Naive B cell (primary cell): ENCODE data around the gene SLC12A9. TPM values are rescaled to one million over a fixed set of nuclear protein-coding genes. Genes with fewer than 3 reads are reported as not detected.
A peak's percentile ranks its signal among the peaks of the same experiment; 100 is the strongest.

Experiments used
- ATAC-seq, 2 donors: fragments of 150-1000 bp; cut with Tn5 transposase; 2 replicates each; pipeline ENCODE4 v1.10.0; 2021; ENCODE audit warnings: low read depth in 2 of 2, mild to moderate bottlenecking in 2 of 2, moderate library complexity in 2 of 2
- DNase-seq: peaks from one replicate; pipeline ENCODE4 v3.0.0; 2022
- H3K27ac Mint-ChIP-seq, 6 donors: one replicate each; pipeline ENCODE4 v1.8.0; 2020 to 2022; ENCODE audit warnings: mild to moderate bottlenecking in 6 of 6, mixed read lengths in 6 of 6, moderate library complexity in 5 of 6, inconsistent platforms in 2 of 6
- H3K27me3 Mint-ChIP-seq, 3 donors: one replicate each; pipeline ENCODE4 v1.8.0; 2021 to 2022; ENCODE audit warnings: mixed read lengths in 3 of 3, mild to moderate bottlenecking in 1 of 3
- H3K36me3 Mint-ChIP-seq, 2 donors: one replicate each; pipeline ENCODE4 v1.8.0; 2020 to 2022; ENCODE audit warnings: mixed read lengths in 2 of 2, inconsistent platforms in 1 of 2, mild to moderate bottlenecking in 1 of 2
- H3K4me1 Mint-ChIP-seq, 3 donors: one replicate each; pipeline ENCODE4 v1.8.0; 2020 to 2022; ENCODE audit warnings: mixed read lengths in 3 of 3, inconsistent platforms in 1 of 3, mild to moderate bottlenecking in 1 of 3, moderate library complexity in 1 of 3
- H3K4me3 Mint-ChIP-seq, 8 donors: one replicate each; pipeline ENCODE4 v1.8.0; 2020 to 2022; ENCODE audit warnings: mild to moderate bottlenecking in 8 of 8, mixed read lengths in 8 of 8, moderate library complexity in 8 of 8, inconsistent platforms in 2 of 8
- H3K9me3 Mint-ChIP-seq, 7 donors: one replicate each; pipeline ENCODE4 v1.8.0; 2020 to 2022; ENCODE audit warnings: mixed read lengths in 7 of 7, mild to moderate bottlenecking in 5 of 7, inconsistent platforms in 2 of 7, moderate library complexity in 1 of 7
- polyA plus RNA-seq, 6 donors: library from polyadenylated mRNA; unstranded; fragments of 300-500 nt; fragmentation: Illumina TruSeq; gene quantifications; one replicate each; pipeline ENCODE4 v1.2.3, GENCODE V29; 2021; ENCODE audit warnings: low read depth in 6 of 6

SLC12A9 gene
- polyA plus RNA-seq, 6 donors from 2014 or later: 7.8 to 13.1 (median 11.5) TPM

- DNase-seq: no peak
- no peak for ATAC-seq
- peaks cover 0 to 2% (median 0%) of the 10 kb centered on the region in 7 donors for H3K9me3 Mint-ChIP-seq
- peaks cover 56 to 73% (median 66%) of the 10 kb centered on the region in 3 donors for H3K4me1 Mint-ChIP-seq
- H3K4me3 Mint-ChIP-seq: peak overlapping the region in 4 of 8 donors; percentile 36 to 89 (median 79)
- H3K27ac Mint-ChIP-seq: peak overlapping the region in 5 of 6 donors; percentile 15 to 98 (median 74)
- H3K36me3 Mint-ChIP-seq: peaks cover 13 to 59% of the 10 kb centered on the region in 2 donors
- peaks cover 1 to 14% (median 14%) of the 10 kb centered on the region in 3 donors for H3K27me3 Mint-ChIP-seq
Measured at GRCh38 chr7:100886142-100886935, 33.8 kb downstream of the SLC12A9 start.

DNA sequence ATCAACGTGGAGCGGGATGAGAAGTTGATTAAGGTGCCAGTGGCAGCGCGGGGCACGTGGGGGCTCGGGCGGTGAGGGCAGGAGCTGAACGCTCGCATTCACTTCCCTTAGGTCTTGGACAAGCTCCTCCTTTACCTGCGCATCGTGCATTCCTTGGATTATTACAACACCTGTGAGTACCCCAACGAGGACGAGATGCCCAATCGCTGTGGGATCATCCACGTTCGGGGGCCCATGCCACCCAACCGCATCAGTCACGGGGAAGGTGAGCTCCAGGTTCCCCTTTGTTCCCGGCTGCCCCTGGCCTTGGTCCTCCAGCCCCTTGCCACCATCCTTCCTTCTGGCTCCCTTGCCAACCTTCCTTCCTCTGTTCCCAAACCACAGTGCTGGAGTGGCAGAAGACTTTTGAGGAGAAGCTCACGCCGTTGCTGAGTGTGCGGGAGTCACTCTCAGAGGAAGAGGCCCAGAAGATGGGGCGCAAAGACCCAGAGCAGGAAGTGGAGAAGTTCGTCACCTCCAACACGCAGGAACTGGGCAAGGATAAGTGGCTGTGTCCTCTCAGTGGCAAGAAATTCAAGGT is 34.5 kb downstream of the SLC12A9 start:
- H3K4me3 Mint-ChIP-seq: peak overlapping the region; percentile 84 to 95 (median 88)
- H3K36me3 Mint-ChIP-seq: peaks cover 13 to 54% of the 10 kb centered on the region in 2 donors
- H3K27me3 Mint-ChIP-seq: peaks cover 4 to 21% (median 21%) of the 10 kb centered on the region in 3 donors
- H3K9me3 Mint-ChIP-seq: peaks cover 0 to 2% (median 0%) of the 10 kb centered on the region in 7 donors
- ATAC-seq: peak; percentile 5 to 13
- H3K27ac Mint-ChIP-seq: peak overlapping the region; percentile 84 to 98 (median 96)
- H3K4me1 Mint-ChIP-seq: peaks cover 62 to 74% (median 65%) of the 10 kb centered on the region in 3 donors
- DNase-seq: no peak

GRCh38 chr7:100887516-100888290 is 35.2 kb downstream of the SLC12A9 start:
- DNase-seq: peak; percentile 86
- ATAC-seq: peak; percentile 72 to 73
- Mint-ChIP-seq H3K4me3 (peak overlapping the region; percentile 84 to 95 (median 88)), H3K36me3 (peaks cover 13 to 53% of the 10 kb centered on the region in 2 donors), H3K27ac (peak overlapping the region; percentile 84 to 98 (median 96)), H3K4me1 (peaks cover 63 to 74% (median 67%) of the 10 kb centered on the region in 3 donors), H3K27me3 (peaks cover 6 to 28% (median 27%) of the 10 kb centered on the region in 3 donors), H3K9me3 (peaks cover 0 to 2% (median 0%) of the 10 kb centered on the region in 7 donors)

DNA sequence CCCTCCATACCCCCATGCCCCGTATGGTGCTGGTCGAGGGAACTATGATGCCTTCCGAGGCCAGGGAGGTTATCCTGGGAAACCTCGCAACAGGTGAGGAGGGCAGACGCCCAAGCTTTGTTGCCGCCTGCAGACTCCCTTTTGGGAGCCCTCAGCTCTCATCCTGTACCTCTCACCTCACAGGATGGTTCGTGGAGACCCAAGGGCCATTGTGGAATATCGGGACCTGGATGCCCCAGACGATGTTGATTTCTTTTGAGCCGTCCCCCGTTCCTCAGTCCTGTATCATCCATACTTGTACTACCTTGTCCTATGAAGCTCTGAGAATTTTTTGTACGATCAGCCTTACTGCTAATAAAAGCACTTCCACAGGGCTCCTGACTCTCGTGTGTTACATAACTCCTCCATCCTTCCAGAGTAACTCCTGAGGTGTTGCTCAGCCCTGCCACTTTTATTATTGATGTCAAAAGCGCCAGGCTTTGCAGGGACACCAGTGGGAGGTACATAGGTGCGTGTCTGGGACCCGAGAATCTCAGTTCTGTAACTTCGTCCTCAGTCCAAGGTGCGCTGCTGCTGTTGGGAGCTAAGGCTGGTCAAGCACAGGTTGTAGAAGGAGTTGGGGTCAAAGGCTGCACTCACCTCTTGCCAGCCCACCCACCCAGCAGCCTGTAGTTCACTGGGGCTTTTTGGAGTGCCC is 35.9 kb downstream of the SLC12A9 start:
- Mint-ChIP-seq H3K9me3 (peaks cover 0 to 2% (median 0%) of the 10 kb centered on the region in 7 donors), H3K4me1 (peaks cover 60 to 68% (median 63%) of the 10 kb centered on the region in 3 donors), H3K36me3 (peaks cover 13 to 46% of the 10 kb centered on the region in 2 donors), H3K27ac (peak overlapping the region; percentile 84 to 98 (median 96)), H3K27me3 (peaks cover 10 to 33% (median 32%) of the 10 kb centered on the region in 3 donors), H3K4me3 (peak overlapping the region; percentile 81 to 95 (median 90))
- DNase-seq (no peak), ATAC-seq (no peak)

GRCh38 chr7:100888988-100889750 is 36.7 kb downstream of the SLC12A9 start, which contains the start of gene UFSP1:
TSS of gene UFSP1 (minus strand) at chr7:100889715. CDS start at chr7:100889271, 444 bp downstream.
- Mint-ChIP-seq H3K4me3 (peak within 1 kb of the TSS; percentile 86 to 95 (median 91)), H3K9me3 (peaks cover 0 to 2% (median 0%) of the 10 kb centered on the region in 7 donors), H3K36me3 (peaks cover 13 to 38% of the 10 kb centered on the region in 2 donors), H3K4me1 (peaks cover 61 to 64% (median 62%) of the 10 kb centered on the region in 3 donors), H3K27ac (peak within 1 kb of the TSS; percentile 31 to 95 (median 84)), H3K27me3 (peaks cover 10 to 40% (median 38%) of the 10 kb centered on the region in 3 donors)
- DNase-seq (no peak), ATAC-seq (no peak)

GRCh38 chr7:100890653-100891567 is 38.4 kb downstream of the SLC12A9 start:
- Mint-ChIP-seq H3K4me3 (peak overlapping the region; percentile 86 to 93 (median 90)), H3K9me3 (peaks cover 0 to 2% (median 0%) of the 10 kb centered on the region in 7 donors), H3K4me1 (peaks cover 49 to 55% (median 50%) of the 10 kb centered on the region in 3 donors), H3K27me3 (peaks cover 11 to 50% (median 45%) of the 10 kb centered on the region in 3 donors), H3K36me3 (peaks cover 5 to 23% of the 10 kb centered on the region in 2 donors), H3K27ac (peak overlapping the region in 2 of 6 donors; percentile 31 to 51)
- DNase-seq (no peak), ATAC-seq (no peak)

GRCh38 chr7:100891568-100892247 is 39.2 kb downstream of the SLC12A9 start:
- ATAC-seq (no peak), DNase-seq (no peak)
- Mint-ChIP-seq H3K9me3 (peaks cover 0 to 2% (median 0%) of the 10 kb centered on the region in 7 donors), H3K4me3 (peak overlapping the region; percentile 47 to 88 (median 70)), H3K4me1 (peaks cover 48 to 54% (median 49%) of the 10 kb centered on the region in 3 donors), H3K27me3 (peaks cover 15 to 57% (median 52%) of the 10 kb centered on the region in 3 donors), H3K27ac (no peak overlapping the region), H3K36me3 (peaks cover 4 to 20% of the 10 kb centered on the region in 2 donors)

GRCh38 chr7:100892364-100893317 is 40.1 kb downstream of the SLC12A9 start:
- Mint-ChIP-seq H3K4me3 (peak overlapping the region in 7 of 8 donors; percentile 7 to 88 (median 47)), H3K36me3 (peaks cover 3 to 11% of the 10 kb centered on the region in 2 donors), H3K4me1 (peaks cover 41 to 44% (median 43%) of the 10 kb centered on the region in 3 donors), H3K27ac (peak overlapping the region in 1 of 6 donors; percentile 20), H3K27me3 (peaks cover 16 to 62% (median 56%) of the 10 kb centered on the region in 3 donors), H3K9me3 (peaks cover 0 to 2% (median 0%) of the 10 kb centered on the region in 7 donors)
- DNase-seq (no peak), ATAC-seq (no peak)

DNA sequence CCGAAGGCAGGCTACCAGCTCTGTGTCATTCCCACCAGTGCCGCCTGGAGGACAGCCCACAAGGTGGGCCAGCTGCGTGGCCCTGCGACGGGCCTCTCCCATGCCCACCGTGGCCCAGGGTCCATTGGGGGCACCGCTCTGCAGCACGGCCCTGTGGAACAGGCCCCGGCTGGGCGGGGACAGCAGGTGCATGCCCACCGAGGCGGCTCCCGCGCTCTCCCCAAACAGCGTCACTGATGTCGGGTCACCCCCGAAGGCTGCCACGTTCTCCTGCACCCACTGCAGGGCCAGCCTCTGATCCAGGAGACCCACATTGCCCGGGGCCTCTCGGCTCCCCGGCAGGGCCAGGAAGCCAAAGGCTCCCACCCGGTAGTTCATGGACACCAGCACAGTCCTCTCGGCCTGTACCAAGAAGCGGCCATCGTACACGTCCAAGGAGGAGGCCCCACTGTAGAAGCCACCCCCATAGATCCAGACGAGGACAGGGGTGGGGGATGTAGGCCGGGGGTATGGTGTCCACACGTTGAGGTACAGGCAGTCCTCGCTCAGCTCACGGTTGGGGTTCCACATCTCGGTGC is 40.9 kb downstream of the SLC12A9 start:
- Mint-ChIP-seq H3K27me3 (peaks cover 23 to 70% (median 64%) of the 10 kb centered on the region in 3 donors), H3K4me3 (peak overlapping the region in 6 of 8 donors; percentile 25 to 95 (median 40)), H3K9me3 (no peaks in the 10 kb centered on the region), H3K4me1 (peaks cover 33 to 37% (median 36%) of the 10 kb centered on the region in 3 donors), H3K36me3 (peaks cover 0 to 7% of the 10 kb centered on the region in 2 donors), H3K27ac (no peak overlapping the region)
- DNase-seq: no peak
- no peak for ATAC-seq
